Astrocyte of the cerebellum (primary cell): ENCODE measurements around the gene CREBRF.
"Not testable (repeated sequence)": the region's sequence is repeated elsewhere in the genome, so short reads cannot be mapped to it uniquely, and the experiment has no call there.

Source experiments
- DNase-seq: peaks from one replicate; pipeline ENCODE4 v3.0.0-alpha.2; 2011; ENCODE audit warnings: low read depth
- H3K4me3 ChIP-seq: 2 replicates; pipeline ENCODE4 v1.5.1; 2011; ENCODE audit warnings: mild to moderate bottlenecking, low read depth, low read length, moderate library complexity
- CTCF ChIP-seq: IDR thresholded peaks from 2 replicates; pipeline ENCODE4 v1.5.1; 2012; ENCODE audit warnings: low read length, low read depth, moderate library complexity, mild to moderate bottlenecking; ENCODE audit errors: missing control alignments
- in situ Hi-C: cut with HindIII; loops from 2 replicates; pipeline ENCODE4 v1.10.0; 2017; ENCODE audit warnings: low sequenced_read_pairs

Gene CREBRF

GRCh38 chr5:173014671-173015070, 41.5 kb upstream of the CREBRF start:
- TF ChIP-seq CTCF = no peak
- in situ Hi-C loops = no loop called here
- no peak for DNase-seq
- no peak overlapping the region for H3K4me3 ChIP-seq

GRCh38 chr5:173015192-173015591, 41.0 kb upstream of the CREBRF start:
- no peak for DNase-seq
- TF ChIP-seq CTCF = no peak
- in situ Hi-C loops = no loop called here
- H3K4me3 ChIP-seq = no peak overlapping the region

- H3K4me3 ChIP-seq = no peak overlapping the region
- TF ChIP-seq CTCF = no peak
- no peak for DNase-seq
- in situ Hi-C loops = no loop called here
Measured at GRCh38 chr5:173015598-173016455, 40.3 kb upstream of the CREBRF start.

- no peak for DNase-seq
- in situ Hi-C loops = no loop called here
- no peak overlapping the region for H3K4me3 ChIP-seq
- no peak for TF ChIP-seq CTCF
Measured at GRCh38 chr5:173016598-173017046, 39.5 kb upstream of the CREBRF start.

DNA sequence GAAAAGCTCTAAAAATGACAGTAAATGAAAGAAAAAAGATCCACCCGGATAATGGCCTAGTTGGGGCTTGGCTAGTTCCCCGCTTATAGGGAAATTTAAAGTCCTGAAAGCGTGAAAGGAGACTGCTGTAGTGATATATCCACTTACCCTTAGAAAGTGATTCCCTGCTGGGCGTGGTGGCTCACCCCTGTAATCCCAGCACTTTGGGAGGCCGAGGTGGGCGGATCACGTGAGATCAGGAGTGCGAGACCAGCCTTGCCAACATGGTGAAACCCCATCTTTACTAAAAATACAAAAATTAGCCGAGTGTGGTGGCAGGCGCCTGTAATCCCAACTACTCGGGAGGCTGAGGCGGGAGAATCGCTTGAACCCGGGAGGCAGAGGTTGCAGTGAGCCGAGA, 39.1 kb upstream of the CREBRF start:
- DNase-seq = not testable (repeated sequence)

GRCh38 chr5:173018358-173018757, 37.8 kb upstream of the CREBRF start:
- in situ Hi-C loops = no loop called here
- no peak overlapping the region for H3K4me3 ChIP-seq
- TF ChIP-seq CTCF = no peak
- no peak for DNase-seq

More for the DNA sequence above, 39.1 kb upstream of the CREBRF start:
- H3K4me3 ChIP-seq, in situ Hi-C loops: not testable (repeated sequence)

- DNase-seq = no peak
- in situ Hi-C loops = no loop called here
- no peak overlapping the region for H3K4me3 ChIP-seq
- TF ChIP-seq CTCF = no peak
Measured at GRCh38 chr5:173020154-173020581, 36.0 kb upstream of the CREBRF start.
